Endothelial cell of umbilical vein (primary cell): ENCODE data around the gene MEIOB. TPM values are rescaled to one million over a fixed set of nuclear protein-coding genes. Genes with fewer than 3 reads are reported as not detected.
A peak's percentile ranks its signal among the peaks of the same experiment; 100 is the strongest.

Experiments
- BruUV-seq: library from RNA; stranded (reverse); fragments of 400-500 nt; replicated peaks from 2 replicates; lab custom pipeline; 2021; lab: Mats Ljungman, UMichigan
- CTCF ChIA-PET: fragments of 300-600, 350-600 bp; sonication (Branson Sonifier 250); formaldehyde crosslinking; loops from one replicate; lab custom pipeline; 2021; ENCODE audit warnings: antibody characterized with exemption, inconsistent platforms; lab: Charles Lee
- POLR2A ChIA-PET: fragments of 300-600, 350-600 bp; sonication (Branson Sonifier 250); formaldehyde crosslinking; loops from one replicate; lab custom pipeline; 2021; ENCODE audit warnings: antibody characterized with exemption, inconsistent platforms; lab: Charles Lee
- DNase-seq: peaks from one replicate; pipeline ENCODE4 v3.0.0-alpha.2; 2011; ENCODE audit warnings: low read depth, low spot score
- FAIRE-seq: peaks from 2 replicates; lab custom pipeline; 2011; peaks lifted over from hg19 to GRCh38; lab: Jason Lieb, UNC
- H2AFZ ChIP-seq: 2 replicates; pipeline ENCODE4 v1.6.0; 2012; ENCODE audit warnings: low read depth, low read length, control low read depth, inconsistent platforms
- H3K27ac ChIP-seq: 2 replicates; pipeline ENCODE4 v1.5.1; 2011; ENCODE audit warnings: low read depth, mild to moderate bottlenecking, control low read depth, low read length, moderate library complexity; ENCODE audit not compliant: insufficient read depth
- H3K27me3 ChIP-seq, 2 experiments: 2 replicates each; pipeline versions ENCODE4 v1.6.0 to v1.6.1; 2011; ENCODE audit warnings: low read length in 2 of 2, mixed read lengths in 1 of 2; ENCODE audit not compliant: control insufficient read depth in 2 of 2, insufficient read depth in 2 of 2
- H3K36me3 ChIP-seq, 2 experiments: 2 replicates in 1 of 2; 3 replicates in 1 of 2; pipeline ENCODE4 v1.5.1; 2011; ENCODE audit warnings: low read length in 2 of 2, mild to moderate bottlenecking in 1 of 2, moderate library complexity in 1 of 2; ENCODE audit not compliant: control insufficient read depth in 2 of 2, insufficient read depth in 2 of 2; ENCODE audit errors: extremely low read depth in 1 of 2
- H3K4me1 ChIP-seq: 3 replicates; pipeline ENCODE4 v1.5.1; 2011; ENCODE audit warnings: mild to moderate bottlenecking, low read length; ENCODE audit not compliant: control insufficient read depth, insufficient read depth; ENCODE audit errors: extremely low read depth
- H3K4me2 ChIP-seq: 2 replicates; pipeline ENCODE4 v1.6.1; 2011; ENCODE audit warnings: low read length, control low read depth, mixed read lengths; ENCODE audit not compliant: insufficient read depth
- H3K4me3 ChIP-seq, 3 experiments: fragments of 200-600 bp in 1 of 3; sonication (generic), shearing (Covaris generic) in 1 of 3; replicated peaks in 1 of 3; 2 replicates each; pipeline ENCODE4 v1.5.1; 2011 to 2016; ENCODE audit warnings: control low read depth in 3 of 3, low read length in 3 of 3, mild to moderate bottlenecking in 2 of 3, inconsistent platforms in 1 of 3, low read depth in 1 of 3, moderate library complexity in 1 of 3; ENCODE audit not compliant: insufficient read depth in 1 of 3
- H3K79me2 ChIP-seq: 2 replicates; pipeline ENCODE4 v1.6.0; 2012; ENCODE audit warnings: low read length, inconsistent platforms; ENCODE audit not compliant: control insufficient read depth, insufficient read depth
- H3K9ac ChIP-seq: replicated peaks from 2 replicates; pipeline ENCODE3; 2011; ENCODE audit warnings: low read length, control low read depth; ENCODE audit not compliant: insufficient read depth; ENCODE audit errors: extremely low read depth
- H3K9me1 ChIP-seq: replicated peaks from 3 replicates; pipeline ENCODE4 v1.6.0; 2011; ENCODE audit warnings: mild to moderate bottlenecking, low read length; ENCODE audit not compliant: control insufficient read depth, insufficient read depth; ENCODE audit errors: extremely low read depth
- H3K9me3 ChIP-seq: replicated peaks from 2 replicates; pipeline ENCODE4 v1.5.1; 2012; ENCODE audit warnings: low read length, inconsistent platforms; ENCODE audit not compliant: control insufficient read depth, insufficient read depth
- H4K20me1 ChIP-seq: replicated peaks from 2 replicates; pipeline ENCODE3; 2011; ENCODE audit warnings: mild to moderate bottlenecking, low read length; ENCODE audit not compliant: control insufficient read depth, insufficient read depth; ENCODE audit errors: extremely low read depth
- CTCF ChIP-seq, 2 donors: IDR thresholded peaks; 1 replicate in 1 of 2; 2 replicates in 1 of 2; pipeline ENCODE4 v1.5.1; 2011; ENCODE audit warnings: low read length in 2 of 2, mild to moderate bottlenecking in 2 of 2, moderate library complexity in 2 of 2, control low read depth in 1 of 2, inconsistent platforms in 1 of 2, low read depth in 1 of 2; ENCODE audit not compliant: insufficient read depth in 1 of 2; ENCODE audit errors: extremely low read depth in 1 of 2
- EZH2 ChIP-seq: IDR thresholded peaks from 2 replicates; pipeline ENCODE4 v1.6.1; 2012; ENCODE audit warnings: borderline replicate concordance, low read depth, mild to moderate bottlenecking, moderate library complexity, low read length, inconsistent platforms; ENCODE audit not compliant: severe bottlenecking
- FOS ChIP-seq: IDR thresholded peaks from 2 replicates; pipeline ENCODE4 v1.6.1; 2011; ENCODE audit warnings: mild to moderate bottlenecking, low read length, moderate library complexity, borderline replicate concordance; ENCODE audit not compliant: insufficient read depth
- GATA2 ChIP-seq: IDR thresholded peaks from 2 replicates; pipeline ENCODE4 v1.7.0; 2011; ENCODE audit warnings: low read depth, mild to moderate bottlenecking, moderate library complexity, mixed read lengths, low read length; ENCODE audit not compliant: insufficient read length, insufficient read depth
- JUN ChIP-seq: IDR thresholded peaks from 2 replicates; pipeline ENCODE4 v1.6.1; 2011; ENCODE audit warnings: borderline replicate concordance, low read depth; ENCODE audit not compliant: insufficient read length, insufficient read depth
- MAX ChIP-seq: IDR thresholded peaks from 2 replicates; pipeline ENCODE4 v1.6.1; 2011; ENCODE audit not compliant: insufficient read depth, insufficient read length
- MYC ChIP-seq: IDR thresholded peaks from one replicate; pipeline ENCODE4 v1.6.1; 2011; ENCODE audit warnings: mild to moderate bottlenecking, low read depth, low read length
- POLR2A ChIP-seq: IDR thresholded peaks from 2 replicates; pipeline ENCODE4 v1.6.1; 2012; ENCODE audit warnings: low read depth, mild to moderate bottlenecking, control low read depth, low read length
- POLR2AphosphoS5 ChIP-seq: IDR thresholded peaks from 2 replicates; pipeline ENCODE4 v1.6.1; 2012; ENCODE audit warnings: low read depth, mild to moderate bottlenecking, control low read depth, low read length, moderate library complexity; ENCODE audit not compliant: insufficient read depth
- dilution Hi-C: fragments of 300-500 bp; cut with MboI; formaldehyde crosslinking; loops from one replicate; pipeline ENCODE4 v1.15.0; 2019; ENCODE audit warnings: low sequenced_read_pairs; ENCODE audit not compliant: extremely low pct_ligation_motif_present
- intact Hi-C: fragments of 100-400 bp; cut with micrococcal nuclease; formaldehyde crosslinking; loops from one replicate; pipeline ENCODE4 v1.10.0; 2022
- polyA plus RNA-seq, 4 experiments: library from polyadenylated mRNA; depleted of rRNA in 3 of 4; stranded (reverse) in 3 of 4; unstranded in 1 of 4; fragments of >200 nt; gene quantifications; 2 replicates each; pipeline versions ENCODE4 v1.2.1 to v1.2.3, GENCODE V29; 2011 to 2012; ENCODE audit warnings: missing spikeins in 1 of 4
- total RNA-seq: library from RNA; stranded (reverse); gene quantifications from 2 replicates; pipeline ENCODE4 v1.2.3, GENCODE V29; 2021

MEIOB gene
- total and polyA plus RNA-seq, 2 donors (not counting 3 experiments of a cell fraction or from before 2014, with no cell fraction given) = 0.04 TPM; not detected in 1

DNA sequence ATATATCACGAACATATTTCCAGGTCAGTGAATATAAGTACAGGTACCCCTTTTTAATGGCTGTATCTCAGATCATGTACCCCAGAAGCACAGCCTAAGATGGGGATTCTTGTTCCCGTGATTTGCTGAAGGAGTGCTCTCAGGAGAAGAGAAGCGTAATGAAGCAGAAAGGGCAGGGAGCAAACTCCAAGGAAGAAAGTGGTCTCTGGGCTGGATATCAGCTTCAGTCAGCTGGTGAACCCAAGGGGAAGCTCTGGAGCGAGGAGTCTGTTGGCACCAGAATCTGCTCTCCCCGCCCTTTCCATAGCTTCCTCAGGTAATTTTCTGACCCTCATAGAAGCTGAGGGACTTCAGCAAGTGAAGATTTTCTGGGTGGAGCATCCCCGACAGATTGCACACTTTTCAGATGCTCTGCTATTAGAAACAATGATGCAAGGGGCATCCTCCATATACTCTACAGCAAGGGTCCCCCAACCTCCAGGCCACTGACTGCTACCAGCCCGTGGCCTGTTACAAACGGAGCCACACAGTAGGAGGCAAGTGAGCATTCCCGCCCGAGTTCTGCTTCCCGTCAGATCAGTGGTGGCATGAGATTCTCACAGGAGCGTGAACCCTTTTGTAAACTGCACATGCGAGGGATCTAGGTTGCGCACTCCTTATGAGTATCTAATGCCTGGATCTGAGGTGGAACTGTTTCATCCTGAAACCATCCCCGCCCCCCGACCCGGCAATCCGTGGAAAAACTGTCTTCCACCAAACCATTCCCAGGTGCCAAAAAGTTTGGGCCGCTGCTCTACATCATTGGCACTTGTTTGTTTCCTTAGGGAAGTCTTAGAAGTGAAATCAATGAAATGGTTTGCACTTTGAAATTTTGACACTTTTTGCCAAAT, 40.5 kb downstream of the MEIOB start:
- Histone ChIP-seq H3K4me2 (no peak overlapping the region), H3K27ac (no peak overlapping the region), H3K4me3 (no peak overlapping the region), H3K79me2 (peaks cover 20% of the 10 kb centered on the region), H3K4me1 (peaks cover 14% of the 10 kb centered on the region), H2AFZ (no peak overlapping the region), H3K27me3 (no peaks in the 10 kb centered on the region), H4K20me1 (no peaks in the 10 kb centered on the region), H3K9me1 (no peaks in the 10 kb centered on the region), H3K9ac (no peak overlapping the region), H3K36me3 (peaks cover 0 to 2% of the 10 kb centered on the region in 2 experiments), H3K9me3 (no peaks in the 10 kb centered on the region)
- no TSS peak for BruUV-seq
- peak; percentile 33 for FAIRE-seq
- dilution Hi-C loops = no loop called here
- TF ChIP-seq FOS (no peak), CTCF (IDR thresholded peaks at IDR 0.05; ENCODE audit: extremely low read depth in 1 of 2, insufficient read depth in 1 of 2, low read depth in 1 of 2, low read length in 2 of 2) (no peak), MYC (no peak), JUN (no peak), EZH2 (no peak), POLR2AphosphoS5 (no peak), POLR2A (no peak), GATA2 (no peak), MAX (no peak)
- POLR2A ChIA-PET = no interaction called here
- intact Hi-C loops = no loop called here
- DNase-seq = no peak
- CTCF ChIA-PET = no interaction called here
